AG04449 (cell line): Measurements from ENCODE around the gene ATP10A.

Experiments used
- CTCF ChIA-PET: fragments of 350-600 bp; formaldehyde crosslinking; extraction: SDS; loops from one replicate; lab custom pipeline; 2021; ENCODE audit warnings: antibody characterized with exemption; lab: Yijun Ruan, JAX
- POLR2A ChIA-PET: fragments of 400-600, 350-600 bp; formaldehyde crosslinking; extraction: SDS; loops from one replicate; lab custom pipeline; 2020; ENCODE audit warnings: antibody characterized with exemption, inconsistent platforms; lab: Yijun Ruan, JAX
- DNase-seq: peaks from one replicate; pipeline ENCODE4 v3.0.0-alpha.2; 2010; ENCODE audit warnings: low read depth, low spot score
- H3K4me3 ChIP-seq: 2 replicates; pipeline ENCODE4 v1.5.1; 2011; ENCODE audit warnings: low read depth, mild to moderate bottlenecking, control low read depth, low read length
- TF ChIP-seq, protein P1 (sequence below): IDR thresholded peaks from one replicate; pipeline ENCODE4 v1.5.1; 2011; ENCODE audit warnings: mild to moderate bottlenecking, moderate library complexity, low read length, control low read depth, inconsistent platforms; ENCODE audit not compliant: insufficient read depth; ENCODE audit errors: missing control alignments

Gene ATP10A

DNA sequence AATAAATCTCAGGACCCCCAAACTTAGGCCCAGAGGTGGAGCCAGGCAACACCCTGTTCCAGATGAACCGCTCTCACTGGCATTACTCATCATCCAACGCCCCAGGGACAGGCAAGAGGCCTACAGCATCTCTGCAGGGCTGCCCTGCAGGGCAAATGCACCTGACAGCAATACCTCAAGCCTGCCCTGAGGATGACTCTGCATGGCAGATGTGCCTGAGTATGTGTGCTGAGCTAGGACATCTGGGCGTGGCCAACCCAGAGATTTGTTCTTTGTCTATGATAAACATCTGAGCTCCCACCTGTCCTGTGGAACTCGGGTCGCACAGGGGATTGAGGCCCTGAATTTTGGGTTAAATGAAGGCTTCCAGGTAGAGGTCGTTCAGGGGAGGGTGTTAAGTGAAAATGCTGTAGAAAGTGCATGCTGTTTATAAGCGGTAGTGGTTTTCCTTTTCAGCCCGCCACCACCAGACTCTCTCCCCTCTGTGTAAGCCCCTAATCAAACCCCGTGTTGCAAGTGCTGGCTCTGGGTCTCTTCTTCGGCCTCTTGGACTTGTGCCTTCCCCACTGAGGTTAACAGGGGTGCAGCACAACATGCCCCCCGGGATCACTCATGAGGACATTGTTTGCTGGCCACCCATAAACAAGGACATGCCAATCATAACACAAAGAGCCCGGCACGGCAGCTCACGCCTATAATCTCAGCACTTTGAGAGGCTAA lies 92.3 kb downstream of the ATP10A start:
- TF ChIP-seq, protein P1, sequence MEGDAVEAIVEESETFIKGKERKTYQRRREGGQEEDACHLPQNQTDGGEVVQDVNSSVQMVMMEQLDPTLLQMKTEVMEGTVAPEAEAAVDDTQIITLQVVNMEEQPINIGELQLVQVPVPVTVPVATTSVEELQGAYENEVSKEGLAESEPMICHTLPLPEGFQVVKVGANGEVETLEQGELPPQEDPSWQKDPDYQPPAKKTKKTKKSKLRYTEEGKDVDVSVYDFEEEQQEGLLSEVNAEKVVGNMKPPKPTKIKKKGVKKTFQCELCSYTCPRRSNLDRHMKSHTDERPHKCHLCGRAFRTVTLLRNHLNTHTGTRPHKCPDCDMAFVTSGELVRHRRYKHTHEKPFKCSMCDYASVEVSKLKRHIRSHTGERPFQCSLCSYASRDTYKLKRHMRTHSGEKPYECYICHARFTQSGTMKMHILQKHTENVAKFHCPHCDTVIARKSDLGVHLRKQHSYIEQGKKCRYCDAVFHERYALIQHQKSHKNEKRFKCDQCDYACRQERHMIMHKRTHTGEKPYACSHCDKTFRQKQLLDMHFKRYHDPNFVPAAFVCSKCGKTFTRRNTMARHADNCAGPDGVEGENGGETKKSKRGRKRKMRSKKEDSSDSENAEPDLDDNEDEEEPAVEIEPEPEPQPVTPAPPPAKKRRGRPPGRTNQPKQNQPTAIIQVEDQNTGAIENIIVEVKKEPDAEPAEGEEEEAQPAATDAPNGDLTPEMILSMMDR: no peak
- H3K4me3 ChIP-seq: no peak overlapping the region
- no peak for DNase-seq
- ChIA-PET POLR2A (interaction anchor here (0.5 kb wide), 1 partner anchor 163 kb away, joined by 3 read pairs; no protein-coding TSS in a partner anchor), CTCF (interaction anchor here (1.4 to 2.3 kb wide), 2 partner anchors 13 to 164 kb away, joined by 3 to 11 read pairs; no protein-coding TSS in a partner anchor)

DNA sequence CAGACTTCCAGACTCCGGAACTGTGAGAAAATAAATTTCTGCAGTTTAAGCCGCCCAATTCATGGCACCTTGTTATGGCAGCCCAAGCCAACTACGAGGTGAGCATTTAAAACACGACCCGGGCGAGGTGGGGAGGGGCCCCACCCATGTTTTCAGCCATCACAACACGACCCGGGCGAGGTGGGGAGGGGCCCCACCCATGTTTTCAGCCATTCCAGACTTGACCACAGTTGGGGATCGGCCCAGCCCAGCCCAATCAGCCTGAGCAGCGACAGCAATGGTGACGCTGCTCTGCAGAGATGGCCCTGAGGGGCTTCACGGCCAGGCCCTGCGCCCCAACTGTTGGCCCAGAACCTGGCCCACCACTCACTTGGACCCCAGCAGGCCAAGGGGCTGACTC lies 93.1 kb downstream of the ATP10A start:
- H3K4me3 ChIP-seq: no peak overlapping the region
- CTCF ChIA-PET: interaction anchor here (1.4 kb wide), 1 partner anchor 164 kb away, joined by 3 read pairs; no protein-coding TSS in a partner anchor
- POLR2A ChIA-PET: no interaction called here
- no peak for DNase-seq
- TF ChIP-seq, protein P1: no peak

DNA sequence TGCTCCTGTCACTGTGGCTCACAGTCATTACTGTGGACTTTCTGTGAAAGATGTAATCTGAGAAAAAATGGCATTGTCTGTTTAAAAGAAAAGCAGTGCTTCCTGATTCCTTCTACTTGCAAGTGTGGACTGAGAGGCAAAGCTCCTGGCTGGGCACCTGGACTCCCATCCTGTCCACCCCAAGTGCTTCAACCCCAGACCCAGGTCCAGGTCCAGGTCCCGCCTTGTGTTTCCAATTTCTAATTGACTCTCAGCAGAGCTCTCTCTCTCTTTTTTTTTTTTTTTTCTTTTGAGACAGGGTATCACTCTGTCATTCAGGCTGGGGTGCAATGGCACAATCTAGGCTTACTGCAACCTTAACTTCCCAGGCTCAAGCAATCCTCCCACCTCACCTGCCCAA lies 94.9 kb downstream of the ATP10A start:
- CTCF ChIA-PET: no interaction called here
- POLR2A ChIA-PET: interaction anchor here (0.7 kb wide), 1 partner anchor 224 kb away, joined by 3 read pairs; no protein-coding TSS in a partner anchor
- H3K4me3 ChIP-seq: no peak overlapping the region
- TF ChIP-seq, protein P1: no peak
- DNase-seq: no peak

DNA sequence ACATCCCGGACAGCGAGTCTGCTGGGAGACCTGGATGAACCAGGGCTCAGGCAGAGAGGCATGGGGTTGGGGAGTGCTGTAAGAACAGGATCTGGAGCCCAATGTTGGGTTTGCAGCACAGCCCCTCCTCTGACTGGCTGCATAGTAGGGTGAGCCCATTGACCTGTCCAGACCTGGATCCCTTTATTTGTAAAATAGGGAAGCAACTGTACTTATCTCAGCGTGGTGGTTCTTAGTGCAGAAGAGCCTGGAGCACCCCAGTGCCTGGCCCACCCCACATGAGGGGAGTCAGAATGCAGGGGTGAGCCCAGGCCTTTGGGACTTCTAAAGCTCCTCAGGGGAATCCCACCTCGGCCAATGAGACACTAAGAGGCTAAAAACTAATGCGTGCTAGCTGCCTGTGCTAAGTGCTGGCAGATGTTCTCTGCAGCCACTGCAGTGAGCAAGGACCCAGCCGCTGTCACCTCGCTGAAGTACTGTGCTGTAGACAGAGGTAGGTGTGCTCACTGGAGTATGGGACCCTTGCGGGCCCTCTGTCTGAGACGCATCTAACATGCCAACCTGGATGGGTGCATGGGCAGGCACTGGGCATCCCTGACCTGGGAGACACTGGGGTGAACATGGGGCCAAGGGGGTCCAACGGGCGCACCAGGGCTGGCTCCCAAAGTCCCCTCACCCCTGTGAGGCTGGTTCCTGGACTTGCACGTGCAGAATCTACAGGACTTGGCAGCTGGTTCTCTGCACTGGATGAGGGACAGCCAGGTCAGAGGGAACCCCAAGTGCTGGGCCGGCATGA lies 95.6 kb downstream of the ATP10A start:
- no peak overlapping the region for H3K4me3 ChIP-seq
- DNase-seq: no peak
- ChIA-PET CTCF (interaction anchor here (2.0 kb wide), 1 partner anchor 16 kb away, joined by 4 read pairs; no protein-coding TSS in a partner anchor), POLR2A (no interaction called here)
- TF ChIP-seq, protein P1: no peak

DNA sequence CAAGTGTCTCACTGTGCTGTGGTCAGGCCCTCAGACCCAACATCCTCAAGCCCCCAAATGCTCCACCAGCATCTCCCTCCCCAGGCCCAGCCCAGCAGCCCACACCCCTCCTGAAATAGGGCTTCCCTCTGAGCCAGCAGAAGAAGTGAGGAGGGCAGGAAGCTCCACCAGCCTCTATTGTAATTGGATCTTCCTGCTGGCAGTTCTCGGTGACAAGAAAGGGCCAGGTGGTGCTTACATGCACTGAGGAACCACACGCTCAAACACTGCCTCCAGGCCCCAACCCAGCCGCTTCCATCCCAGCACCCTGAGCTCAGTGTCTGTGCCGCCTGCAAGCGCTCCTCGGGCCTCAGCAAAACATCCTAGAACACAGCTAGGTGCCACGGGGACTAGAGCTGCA lies 96.7 kb downstream of the ATP10A start:
- TF ChIP-seq, protein P1: no peak
- POLR2A ChIA-PET: no interaction called here
- CTCF ChIA-PET: interaction anchor here (1.5 to 2.0 kb wide), 2 partner anchors 17 to 172 kb away, joined by 3 to 4 read pairs; no protein-coding TSS in a partner anchor
- DNase-seq: no peak
- H3K4me3 ChIP-seq: no peak overlapping the region
